ENCODE measurements around the gene SERPINB13. TPM values are rescaled to one million over a fixed set of nuclear protein-coding genes. Genes with fewer than 3 reads are reported as not detected.

Gene SERPINB13
- total RNA-seq, 2 donors from 2014 or later, result not detected

DNA sequence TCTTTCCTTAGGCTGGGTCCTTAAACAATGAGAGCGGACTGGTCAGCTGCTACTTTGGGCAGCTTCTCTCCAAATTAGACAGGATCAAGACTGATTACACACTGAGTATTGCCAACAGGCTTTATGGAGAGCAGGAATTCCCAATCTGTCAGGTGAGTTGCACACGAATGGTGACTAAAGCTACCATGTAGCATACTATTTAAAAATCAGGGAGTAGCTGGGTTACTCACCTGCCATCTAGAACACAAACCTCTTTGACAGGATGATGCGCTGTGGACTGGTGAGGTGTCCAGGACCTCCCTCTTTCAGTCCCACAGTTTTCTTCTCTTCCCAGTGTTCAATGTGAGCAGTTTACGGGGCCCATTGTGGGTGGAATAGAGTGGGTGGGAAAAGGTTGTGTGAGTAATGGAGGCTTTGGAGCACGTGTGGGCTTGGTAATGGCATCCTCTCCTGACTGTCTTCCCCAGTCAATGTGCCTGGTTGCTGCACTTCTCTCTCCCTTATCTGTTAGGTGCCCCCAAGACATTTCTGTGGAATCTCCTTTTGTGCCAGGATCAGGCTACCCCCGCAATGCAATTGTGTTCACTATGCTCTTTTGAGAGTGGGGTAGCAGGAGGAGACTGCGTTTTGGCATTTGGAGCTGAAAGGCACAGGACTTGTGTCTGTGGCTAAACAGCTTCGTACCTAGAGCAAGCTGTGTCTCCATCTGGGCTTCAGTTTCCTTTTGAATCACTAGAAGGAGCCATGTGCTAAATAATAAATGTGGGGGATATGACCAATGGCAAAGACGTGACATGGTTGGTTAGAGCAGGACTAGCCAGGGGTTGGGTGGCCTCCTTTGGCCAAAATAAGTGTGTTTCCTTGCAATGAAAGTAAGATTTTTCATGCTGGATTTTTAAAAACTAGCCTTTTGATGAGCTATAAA lies 27.3 kb upstream of the SERPINB13 start:
- H3K27ac ChIP-seq, result no peak overlapping the region
- H3K27me3 ChIP-seq, result no peaks in the 10 kb centered on the region
- intact Hi-C loops (cut with DNase I), result no loop called here
- no peaks in the 10 kb centered on the region for H3K4me1 ChIP-seq
- ATAC-seq (no peak), DNase-seq (no peak)
- 76 to 83% methylated on average over 9 of the region's 9 CpGs for WGBS, 2 donors
- H3K9me3 ChIP-seq, result no peaks in the 10 kb centered on the region
- no peaks in the 10 kb centered on the region for H3K36me3 ChIP-seq (replicated peaks in 1 of 2; ENCODE audit: insufficient read depth in 1 of 2, low read depth in 2 of 2)
- TF ChIP-seq POLR2A (IDR thresholded peaks at IDR 0.05), result no peak
- TF ChIP-seq, protein P1, sequence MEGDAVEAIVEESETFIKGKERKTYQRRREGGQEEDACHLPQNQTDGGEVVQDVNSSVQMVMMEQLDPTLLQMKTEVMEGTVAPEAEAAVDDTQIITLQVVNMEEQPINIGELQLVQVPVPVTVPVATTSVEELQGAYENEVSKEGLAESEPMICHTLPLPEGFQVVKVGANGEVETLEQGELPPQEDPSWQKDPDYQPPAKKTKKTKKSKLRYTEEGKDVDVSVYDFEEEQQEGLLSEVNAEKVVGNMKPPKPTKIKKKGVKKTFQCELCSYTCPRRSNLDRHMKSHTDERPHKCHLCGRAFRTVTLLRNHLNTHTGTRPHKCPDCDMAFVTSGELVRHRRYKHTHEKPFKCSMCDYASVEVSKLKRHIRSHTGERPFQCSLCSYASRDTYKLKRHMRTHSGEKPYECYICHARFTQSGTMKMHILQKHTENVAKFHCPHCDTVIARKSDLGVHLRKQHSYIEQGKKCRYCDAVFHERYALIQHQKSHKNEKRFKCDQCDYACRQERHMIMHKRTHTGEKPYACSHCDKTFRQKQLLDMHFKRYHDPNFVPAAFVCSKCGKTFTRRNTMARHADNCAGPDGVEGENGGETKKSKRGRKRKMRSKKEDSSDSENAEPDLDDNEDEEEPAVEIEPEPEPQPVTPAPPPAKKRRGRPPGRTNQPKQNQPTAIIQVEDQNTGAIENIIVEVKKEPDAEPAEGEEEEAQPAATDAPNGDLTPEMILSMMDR (IDR thresholded peaks at IDR 0.05), result no peak
- H3K4me3 ChIP-seq, result no peak overlapping the region

DNA sequence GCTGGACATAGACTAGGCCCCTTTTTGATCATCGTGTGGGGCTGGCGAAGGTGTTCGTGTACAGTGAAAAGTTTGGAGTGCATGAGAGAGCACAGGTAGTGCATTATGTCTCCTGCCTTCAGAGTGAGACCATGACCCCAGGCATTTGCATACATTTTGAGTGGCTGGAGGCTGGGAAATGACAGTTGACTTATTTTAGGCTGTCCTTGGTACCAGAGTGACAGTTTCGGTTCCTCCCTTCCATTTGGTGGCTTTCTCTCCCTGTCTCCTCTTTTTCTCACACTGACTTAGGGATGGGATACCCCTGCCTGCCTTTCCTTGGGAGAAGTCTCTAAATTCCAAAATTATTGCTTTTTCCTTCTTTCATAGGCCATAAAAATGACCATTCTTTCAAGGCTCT lies 24.9 kb upstream of the SERPINB13 start:
- no peak overlapping the region for H3K4me3 ChIP-seq
- no peak for TF ChIP-seq POLR2A (IDR thresholded peaks at IDR 0.05)
- TF ChIP-seq, protein P1 (IDR thresholded peaks at IDR 0.05), result no peak
- H3K27ac ChIP-seq, result no peak overlapping the region
- intact Hi-C loops (cut with DNase I), result no loop called here
- H3K36me3 ChIP-seq (replicated peaks in 1 of 2; ENCODE audit: insufficient read depth in 1 of 2, low read depth in 2 of 2), result no peaks in the 10 kb centered on the region
- no peaks in the 10 kb centered on the region for H3K4me1 ChIP-seq
- 91 to 92% methylated on average over 4 of the region's 4 CpGs for WGBS, 2 donors
- no peak for DNase-seq
- H3K9me3 ChIP-seq, result no peaks in the 10 kb centered on the region
- no peaks in the 10 kb centered on the region for H3K27me3 ChIP-seq
- ATAC-seq, result no peak

DNA sequence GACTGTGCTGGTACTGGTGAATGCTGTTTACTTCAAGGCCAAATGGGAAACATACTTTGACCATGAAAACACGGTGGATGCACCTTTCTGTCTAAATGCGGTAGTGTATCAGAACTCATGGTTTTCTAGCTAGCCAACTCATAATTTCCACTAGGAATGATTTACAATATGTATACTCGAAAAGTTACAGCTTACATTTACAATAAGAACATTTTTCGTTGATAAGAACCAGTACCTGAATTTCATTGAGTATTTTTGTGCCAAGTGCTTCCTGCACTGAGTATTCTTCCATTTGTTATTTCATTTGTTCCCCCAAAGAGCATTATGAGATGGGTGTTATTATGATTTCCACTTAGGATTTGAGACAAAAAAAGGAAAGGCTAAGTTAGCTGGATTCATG lies 23.1 kb upstream of the SERPINB13 start:
- Histone ChIP-seq H3K4me1 (no peaks in the 10 kb centered on the region), H3K4me3 (no peak overlapping the region), H3K36me3 (replicated peaks in 1 of 2; ENCODE audit: insufficient read depth in 1 of 2, low read depth in 2 of 2) (no peaks in the 10 kb centered on the region), H3K9me3 (no peaks in the 10 kb centered on the region), H3K27ac (no peak overlapping the region), H3K27me3 (no peaks in the 10 kb centered on the region)
- no peak for TF ChIP-seq POLR2A (IDR thresholded peaks at IDR 0.05)
- TF ChIP-seq, protein P1 (IDR thresholded peaks at IDR 0.05), result no peak
- intact Hi-C loops (cut with DNase I), result no loop called here
- WGBS, 2 donors, result 81 to 84% methylated on average over 4 of the region's 4 CpGs
- DNase-seq (no peak), ATAC-seq (no peak)

DNA sequence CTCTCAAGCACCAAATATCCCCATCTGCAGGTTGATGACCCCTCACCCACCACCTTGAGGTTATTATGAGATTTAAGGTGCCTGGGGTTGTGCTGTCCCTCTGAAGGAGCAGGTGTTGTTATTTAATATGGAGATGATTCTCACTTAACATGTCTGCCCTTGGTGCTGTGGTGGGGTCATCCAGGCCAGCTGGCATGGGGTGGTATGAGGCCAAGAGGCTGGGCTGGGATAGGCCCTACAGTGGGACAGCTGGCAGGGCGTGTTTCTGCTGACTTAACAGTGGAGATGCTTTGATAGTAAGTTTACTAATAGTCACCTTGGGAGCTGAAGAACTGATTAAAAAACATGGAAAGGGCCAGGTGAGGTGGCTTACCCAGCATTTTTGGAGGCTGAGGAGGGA lies 22.6 kb upstream of the SERPINB13 start:
- no peaks in the 10 kb centered on the region for H3K36me3 ChIP-seq (replicated peaks in 1 of 2; ENCODE audit: insufficient read depth in 1 of 2, low read depth in 2 of 2)
- TF ChIP-seq POLR2A (IDR thresholded peaks at IDR 0.05), result no peak
- TF ChIP-seq, protein P1 (IDR thresholded peaks at IDR 0.05), result no peak
- ATAC-seq, result no peak
- H3K9me3 ChIP-seq, result no peaks in the 10 kb centered on the region
- H3K4me3 ChIP-seq, result no peak overlapping the region
- no peaks in the 10 kb centered on the region for H3K4me1 ChIP-seq
- no peak overlapping the region for H3K27ac ChIP-seq
- 68 to 69% methylated on average over 1 of the region's 1 CpG for WGBS, 2 donors
- intact Hi-C loops (cut with DNase I), result no loop called here
- no peaks in the 10 kb centered on the region for H3K27me3 ChIP-seq
- no peak for DNase-seq

DNA sequence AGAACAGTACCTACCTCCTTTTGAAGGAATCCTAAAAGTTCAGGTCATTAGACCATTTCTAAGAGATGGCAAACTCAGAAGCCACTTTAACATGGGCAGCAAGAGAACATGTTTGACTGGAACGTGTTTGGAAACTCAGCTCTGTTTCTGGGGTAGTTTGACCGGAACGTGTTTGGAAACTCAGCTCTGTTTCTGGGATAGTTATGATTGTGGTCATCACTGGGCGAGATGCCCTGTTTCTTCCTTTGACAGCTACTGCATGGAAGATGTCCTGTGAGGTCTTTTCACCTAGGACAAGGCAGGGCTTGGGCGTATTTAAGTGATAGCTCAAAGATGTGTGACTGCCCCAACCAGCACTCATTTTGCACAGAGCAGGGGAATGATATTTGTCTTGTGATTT lies 19.9 kb upstream of the SERPINB13 start:
- H3K9me3 ChIP-seq, result no peaks in the 10 kb centered on the region
- ATAC-seq (no peak), DNase-seq (peak in 1 of 4 donors; percentile 2)
- H3K36me3 ChIP-seq (replicated peaks in 1 of 2; ENCODE audit: insufficient read depth in 1 of 2, low read depth in 2 of 2), result no peaks in the 10 kb centered on the region
- H3K4me3 ChIP-seq, result no peak overlapping the region
- no peak overlapping the region for H3K27ac ChIP-seq
- no peak for TF ChIP-seq POLR2A (IDR thresholded peaks at IDR 0.05)
- TF ChIP-seq, protein P1 (IDR thresholded peaks at IDR 0.05), result no peak
- 64 to 69% methylated on average over 5 of the region's 5 CpGs for WGBS, 2 donors
- H3K27me3 ChIP-seq, result no peaks in the 10 kb centered on the region
- no peaks in the 10 kb centered on the region for H3K4me1 ChIP-seq
- intact Hi-C loops (cut with DNase I), result no loop called here

All from body of pancreas (tissue), 4 donors.